CD8-positive, alpha-beta memory T cell (primary cell): ENCODE measurements around the gene SAT2. TPM values are rescaled to one million over a fixed set of nuclear protein-coding genes. Genes with fewer than 3 reads are reported as not detected.
A peak's percentile ranks its signal among the peaks of the same experiment; 100 is the strongest.

Source experiments
- CTCF ChIA-PET: fragments of 350-600 bp; sonication (Branson Sonifier 250); formaldehyde crosslinking; loops from one replicate; lab custom pipeline; 2021; ENCODE audit warnings: antibody characterized with exemption; lab: Charles Lee
- POLR2A ChIA-PET: fragments of 350-600 bp; sonication (Branson Sonifier 250); formaldehyde crosslinking; loops from one replicate; lab custom pipeline; 2021; ENCODE audit warnings: antibody characterized with exemption; lab: Charles Lee
- DNase-seq, 5 donors: peaks; one replicate each; pipeline versions ENCODE4 v3.0.0 to v3.0.0-alpha.2; 2020 to 2022; ENCODE audit warnings: mixed read lengths in 1 of 5
- H3K27ac ChIP-seq: one replicate; pipeline ENCODE4 v1.7.0; 2013; ENCODE audit warnings: low read depth, mild to moderate bottlenecking, low read length, moderate library complexity
- H3K27me3 ChIP-seq: 2 replicates; pipeline ENCODE4 v1.7.0; 2013; ENCODE audit warnings: low read length, mild to moderate bottlenecking; ENCODE audit not compliant: insufficient read depth, poor library complexity, severe bottlenecking
- H3K36me3 ChIP-seq: 2 replicates; pipeline ENCODE4 v1.7.0; 2013; ENCODE audit warnings: mild to moderate bottlenecking, low read length, moderate library complexity; ENCODE audit not compliant: insufficient read depth
- H3K4me1 ChIP-seq: 2 replicates; pipeline ENCODE4 v1.7.0; 2013; ENCODE audit warnings: mild to moderate bottlenecking, low read length, moderate library complexity; ENCODE audit not compliant: insufficient read depth
- H3K4me3 ChIP-seq: 2 replicates; pipeline ENCODE4 v1.7.0; 2013; ENCODE audit warnings: mild to moderate bottlenecking, low read length
- H3K9me3 ChIP-seq: 2 replicates; pipeline ENCODE4 v1.7.0; 2013; ENCODE audit warnings: mild to moderate bottlenecking, low read length
- H3K27ac Mint-ChIP-seq, 8 donors: one replicate each; pipeline ENCODE4 v1.8.0; 2020 to 2021; ENCODE audit warnings: mixed read lengths in 8 of 8, mild to moderate bottlenecking in 6 of 8, inconsistent platforms in 3 of 8, moderate library complexity in 3 of 8
- H3K27me3 Mint-ChIP-seq, 2 donors: one replicate each; pipeline ENCODE4 v1.8.0; 2020 to 2021; ENCODE audit warnings: mixed read lengths in 2 of 2, mild to moderate bottlenecking in 1 of 2, moderate library complexity in 1 of 2
- H3K36me3 Mint-ChIP-seq, 3 donors: one replicate each; pipeline ENCODE4 v1.8.0; 2020 to 2021; ENCODE audit warnings: mixed read lengths in 3 of 3, inconsistent platforms in 1 of 3, mild to moderate bottlenecking in 1 of 3
- H3K4me1 Mint-ChIP-seq, 3 donors: one replicate each; pipeline ENCODE4 v1.8.0; 2020 to 2021; ENCODE audit warnings: mixed read lengths in 3 of 3, inconsistent platforms in 1 of 3, mild to moderate bottlenecking in 1 of 3
- H3K4me3 Mint-ChIP-seq, 7 donors: one replicate each; pipeline ENCODE4 v1.8.0; 2020 to 2021; ENCODE audit warnings: mixed read lengths in 7 of 7, mild to moderate bottlenecking in 6 of 7, moderate library complexity in 4 of 7, inconsistent platforms in 2 of 7
- H3K9me3 Mint-ChIP-seq, 5 donors: one replicate each; pipeline ENCODE4 v1.8.0; 2020 to 2022; ENCODE audit warnings: mixed read lengths in 5 of 5, mild to moderate bottlenecking in 3 of 5, moderate library complexity in 2 of 5, inconsistent platforms in 1 of 5
- polyA plus RNA-seq: library from polyadenylated mRNA; unstranded; fragments of 300-500 nt; fragmentation: Illumina TruSeq; gene quantifications from one replicate; pipeline ENCODE4 v1.2.3, GENCODE V29; 2021
- total RNA-seq, 2 experiments: library from RNA; stranded (reverse); gene quantifications; one replicate each; pipeline ENCODE4 v1.2.3, GENCODE V29; 2021

Gene SAT2
- total and polyA plus RNA-seq, 3 experiments from 2014 or later = 18.4 to 37.0 (median 21.6) TPM

DNA sequence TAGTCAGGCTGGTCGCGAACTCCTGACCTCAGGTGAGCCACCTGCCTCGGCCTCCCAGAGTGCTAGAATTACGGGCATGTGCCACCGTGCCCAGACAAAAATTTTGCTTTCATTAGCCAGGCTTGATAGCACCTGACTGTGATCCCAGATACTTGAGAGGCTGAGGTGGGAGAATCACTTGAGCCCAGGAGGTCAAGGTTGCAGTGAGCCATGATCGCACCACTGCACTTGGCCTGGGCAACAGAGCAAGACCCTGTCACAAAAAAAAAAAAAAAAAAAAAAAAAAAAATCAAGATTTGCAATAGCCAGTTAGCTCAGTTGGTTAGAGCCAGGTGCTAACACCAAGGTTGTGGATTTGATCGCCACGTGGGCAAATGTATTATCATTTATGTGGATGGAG lies 6.8 kb downstream of the SAT2 start:
- H3K4me1 Mint-ChIP-seq = no peaks in the 10 kb centered on the region
- no peaks in the 10 kb centered on the region for H3K27me3 Mint-ChIP-seq
- no peaks in the 10 kb centered on the region for H3K9me3 Mint-ChIP-seq
- Histone ChIP-seq H3K9me3 (no peaks in the 10 kb centered on the region), H3K27me3 (no peaks in the 10 kb centered on the region), H3K4me1 (no peaks in the 10 kb centered on the region), H3K4me3 (no peak overlapping the region), H3K27ac (no peak overlapping the region), H3K36me3 (no peaks in the 10 kb centered on the region)
- ChIA-PET POLR2A (no interaction called here), CTCF (interaction anchor here (1.2 kb wide), 1 partner anchor 66 kb away, joined by 4 read pairs; the partner anchor contains the start of gene TP53)
- no peaks in the 10 kb centered on the region for H3K36me3 Mint-ChIP-seq
- no peak for DNase-seq
- no peak overlapping the region for H3K4me3 Mint-ChIP-seq
- no peak overlapping the region for H3K27ac Mint-ChIP-seq

DNA sequence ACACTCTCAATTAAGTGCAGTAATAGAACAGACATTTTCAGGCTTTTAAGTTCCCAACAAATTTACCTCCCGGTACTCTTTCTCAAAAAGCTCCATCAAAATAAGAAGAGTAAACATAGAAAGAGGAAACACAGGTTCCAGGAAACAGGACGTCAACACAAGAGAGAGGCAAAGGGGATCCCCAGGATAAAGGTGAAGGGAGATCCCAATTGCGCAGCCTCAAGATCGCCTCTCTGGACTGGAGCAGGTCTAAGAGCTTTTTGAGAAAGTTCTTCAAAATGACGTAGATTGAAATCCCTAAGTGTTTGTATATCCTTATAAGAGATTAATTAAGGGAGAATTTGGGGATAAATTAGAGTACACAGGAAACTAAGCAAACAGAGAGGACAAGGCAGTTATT lies 9.0 kb downstream of the SAT2 start:
- no peak for DNase-seq
- Mint-ChIP-seq H3K4me3 (peak overlapping the region in 1 of 7 donors; percentile 45), H3K27me3 (no peaks in the 10 kb centered on the region), H3K9me3 (no peaks in the 10 kb centered on the region), H3K27ac (no peak overlapping the region), H3K4me1 (peaks cover 5 to 6% (median 6%) of the 10 kb centered on the region in 3 donors), H3K36me3 (peaks cover 0 to 5% (median 0%) of the 10 kb centered on the region in 3 donors)
- H3K4me3 ChIP-seq = no peak overlapping the region
- POLR2A ChIA-PET = interaction anchor here (0.7 kb wide), 1 partner anchor 296 kb away, joined by 3 read pairs; no protein-coding TSS in a partner anchor
- H3K36me3 ChIP-seq = no peaks in the 10 kb centered on the region
- peaks cover 4% of the 10 kb centered on the region for H3K4me1 ChIP-seq
- no peaks in the 10 kb centered on the region for H3K9me3 ChIP-seq
- no peak overlapping the region for H3K27ac ChIP-seq
- no peaks in the 10 kb centered on the region for H3K27me3 ChIP-seq
- CTCF ChIA-PET = interaction anchor here (1.3 kb wide), 1 partner anchor 35 kb away, joined by 3 read pairs; the partner anchor contains the start of gene MPDU1

DNA sequence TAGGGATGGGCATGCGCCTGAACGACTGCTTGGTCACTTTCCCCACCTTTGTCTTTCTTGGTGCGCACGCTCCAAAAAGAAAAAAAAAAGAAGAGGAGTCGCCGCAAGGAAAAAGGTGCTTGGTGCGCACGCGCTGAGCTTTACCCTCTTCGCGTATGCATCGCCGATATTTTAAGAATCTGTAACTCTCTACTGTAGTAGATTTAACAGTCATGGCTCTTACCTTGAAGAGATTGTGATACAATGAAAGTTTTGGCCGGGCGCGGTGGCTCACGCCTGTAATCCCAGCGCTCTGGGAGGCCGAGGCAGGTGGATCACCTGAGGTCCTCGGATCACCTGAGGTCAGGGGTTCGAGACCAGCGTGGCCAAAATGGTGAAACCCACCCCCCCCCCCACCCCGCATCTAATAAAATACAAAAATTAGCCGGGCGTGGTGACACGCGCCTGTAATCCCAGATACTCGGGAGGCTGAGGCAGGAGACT lies 12.3 kb downstream of the SAT2 start:
- H3K27ac Mint-ChIP-seq = peak overlapping the region; percentile 87 to 99 (median 96)
- DNase-seq = no peak
- H3K27me3 Mint-ChIP-seq = no peaks in the 10 kb centered on the region
- peaks cover 0 to 16% (median 0%) of the 10 kb centered on the region in 3 donors for H3K36me3 Mint-ChIP-seq
- Histone ChIP-seq H3K36me3 (no peaks in the 10 kb centered on the region), H3K9me3 (no peaks in the 10 kb centered on the region), H3K27me3 (no peaks in the 10 kb centered on the region), H3K4me3 (peak overlapping the region; percentile 93), H3K27ac (peak overlapping the region; percentile 88), H3K4me1 (peaks cover 26% of the 10 kb centered on the region)
- ChIA-PET POLR2A (interaction anchor here (0.6 to 3.2 kb wide), 12 partner anchors 9 to 180 kb away, joined by 3 to 61 read pairs (median 6); partner anchors contain the start of genes CD68, MPDU1, POLR2A and SAT2), CTCF (interaction anchor here (0.7 to 3.4 kb wide), 11 partner anchors 10 to 102 kb away, joined by 3 to 34 read pairs (median 5); partner anchors contain the start of genes MPDU1, SAT2, SENP3 and TP53)
- peak overlapping the region; percentile 82 to 96 (median 92) for H3K4me3 Mint-ChIP-seq
- H3K9me3 Mint-ChIP-seq = no peaks in the 10 kb centered on the region
- peaks cover 31 to 37% (median 34%) of the 10 kb centered on the region in 3 donors for H3K4me1 Mint-ChIP-seq

DNA sequence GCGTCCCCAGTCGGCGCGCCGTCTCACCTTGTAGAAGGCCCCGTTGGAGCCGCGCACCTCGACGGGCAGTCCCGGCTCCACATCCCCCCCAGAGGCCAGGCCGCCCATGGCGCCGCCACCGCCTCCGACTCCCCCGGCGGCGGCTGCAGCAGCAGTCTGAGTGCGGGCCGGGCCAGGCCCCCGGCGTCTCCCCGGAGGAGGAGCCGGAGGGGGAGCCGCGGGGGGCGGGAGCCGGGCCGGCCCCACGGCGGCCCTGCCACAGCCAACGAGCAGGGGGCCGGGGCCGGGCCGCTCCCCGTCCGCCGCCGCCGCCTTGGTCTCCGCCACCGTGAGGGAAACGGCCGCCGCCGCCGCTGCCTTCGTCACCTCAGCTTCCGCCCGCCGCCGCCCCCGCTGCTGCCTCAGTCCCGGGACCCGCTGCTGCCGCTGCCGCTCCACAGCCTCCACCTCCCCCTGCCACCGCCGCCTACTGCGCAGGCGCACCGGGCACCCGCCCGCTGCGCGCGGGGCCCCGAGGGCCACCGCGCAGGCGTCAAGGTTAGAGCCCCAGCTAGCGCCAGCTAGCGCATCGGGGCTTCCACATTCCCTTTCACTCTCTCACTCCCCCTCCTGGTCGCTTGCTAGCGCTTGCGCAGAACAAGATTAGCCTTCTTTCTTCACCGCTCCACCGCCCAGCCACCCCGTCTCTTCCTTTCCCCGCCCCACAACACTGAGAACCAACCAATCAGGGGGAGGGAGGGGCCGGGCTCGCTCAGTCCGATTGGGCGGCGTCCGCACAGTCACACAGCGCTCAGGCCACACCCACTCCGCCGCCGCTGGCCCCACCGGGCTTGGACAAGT lies 13.0 kb downstream of the SAT2 start, which contains the start of gene FXR2:
Gene FXR2 (minus strand): TSS at position 473 of the 840 bp plus-strand sequence. CDS start 365 bp downstream, at position 108.
- ChIA-PET POLR2A (interaction anchor here (0.6 to 3.2 kb wide), 12 partner anchors 9 to 179 kb away, joined by 3 to 61 read pairs (median 6); partner anchors contain the start of genes CD68, MPDU1, POLR2A and SAT2), CTCF (interaction anchor here (0.6 to 3.4 kb wide), 15 partner anchors 9 to 102 kb away, joined by 3 to 34 read pairs (median 5); partner anchors contain the start of genes ATP1B2, MPDU1, SAT2 and SENP3)
- Mint-ChIP-seq H3K27me3 (no peaks in the 10 kb centered on the region), H3K9me3 (no peaks in the 10 kb centered on the region), H3K36me3 (peaks cover 0 to 16% (median 0%) of the 10 kb centered on the region in 3 donors), H3K4me1 (peaks cover 31 to 41% (median 36%) of the 10 kb centered on the region in 3 donors), H3K4me3 (peak within 1 kb of the TSS; percentile 82 to 96 (median 92)), H3K27ac (peak within 1 kb of the TSS; percentile 87 to 99 (median 96))
- Histone ChIP-seq H3K27me3 (no peaks in the 10 kb centered on the region), H3K36me3 (no peaks in the 10 kb centered on the region), H3K4me3 (peak within 1 kb of the TSS; percentile 93), H3K4me1 (peaks cover 26% of the 10 kb centered on the region), H3K27ac (peak within 1 kb of the TSS; percentile 88), H3K9me3 (no peaks in the 10 kb centered on the region)
- DNase-seq = peak; percentile 98 to 99 (median 98)

DNA sequence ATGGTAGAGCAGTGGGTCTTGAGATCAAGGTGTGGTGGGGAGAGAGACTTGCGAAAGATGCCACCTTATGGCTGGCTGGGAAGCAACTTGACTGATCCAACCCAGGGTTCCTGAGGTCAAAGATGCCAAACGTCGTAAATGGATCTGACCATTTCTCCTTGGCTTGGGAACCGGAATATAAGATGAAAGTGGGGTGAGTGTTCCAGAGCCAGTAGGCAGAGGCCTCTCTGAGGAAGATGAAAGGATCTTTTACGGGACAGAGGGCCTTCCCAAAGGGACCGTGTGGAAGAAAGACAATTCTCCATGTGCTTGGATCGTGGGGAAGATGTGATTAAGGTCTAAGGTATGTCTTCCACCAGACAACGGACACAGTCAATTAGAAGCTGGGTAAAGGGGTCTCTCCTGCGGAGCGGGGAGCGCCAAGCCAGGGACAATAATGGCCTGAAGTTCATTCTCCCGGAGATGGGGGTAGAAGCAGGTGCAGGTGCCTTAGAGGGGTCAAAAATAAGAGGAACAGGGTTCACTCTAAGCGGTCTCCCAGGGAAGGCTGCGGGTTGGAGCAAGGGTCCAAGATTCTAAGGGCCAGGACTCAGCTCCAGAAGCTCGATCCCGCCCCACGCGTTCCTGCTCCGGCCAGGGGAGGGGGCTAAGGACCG lies 13.7 kb downstream of the SAT2 start:
- no peak for DNase-seq
- H3K4me1 Mint-ChIP-seq = peaks cover 34 to 48% (median 40%) of the 10 kb centered on the region in 3 donors
- H3K27me3 Mint-ChIP-seq = no peaks in the 10 kb centered on the region
- peak overlapping the region; percentile 61 for H3K4me3 ChIP-seq
- H3K27ac ChIP-seq = peak overlapping the region; percentile 71
- H3K9me3 ChIP-seq = no peaks in the 10 kb centered on the region
- peak overlapping the region; percentile 82 to 91 (median 88) for H3K4me3 Mint-ChIP-seq
- H3K36me3 Mint-ChIP-seq = peaks cover 0 to 16% (median 0%) of the 10 kb centered on the region in 3 donors
- H3K36me3 ChIP-seq = no peaks in the 10 kb centered on the region
- no peaks in the 10 kb centered on the region for H3K27me3 ChIP-seq
- no peaks in the 10 kb centered on the region for H3K9me3 Mint-ChIP-seq
- ChIA-PET CTCF (interaction anchor here (1.0 to 3.3 kb wide), 6 partner anchors 25 to 73 kb away, joined by 3 to 29 read pairs (median 8); partner anchors contain the start of genes ATP1B2, MPDU1, SENP3 and TP53), POLR2A (interaction anchor here (0.6 to 3.2 kb wide), 8 partner anchors 13 to 130 kb away, joined by 3 to 61 read pairs (median 10); partner anchors contain the start of genes CD68, MPDU1, POLR2A and SAT2)
- H3K27ac Mint-ChIP-seq = peak overlapping the region; percentile 77 to 99 (median 89)
- peaks cover 26% of the 10 kb centered on the region for H3K4me1 ChIP-seq

DNA sequence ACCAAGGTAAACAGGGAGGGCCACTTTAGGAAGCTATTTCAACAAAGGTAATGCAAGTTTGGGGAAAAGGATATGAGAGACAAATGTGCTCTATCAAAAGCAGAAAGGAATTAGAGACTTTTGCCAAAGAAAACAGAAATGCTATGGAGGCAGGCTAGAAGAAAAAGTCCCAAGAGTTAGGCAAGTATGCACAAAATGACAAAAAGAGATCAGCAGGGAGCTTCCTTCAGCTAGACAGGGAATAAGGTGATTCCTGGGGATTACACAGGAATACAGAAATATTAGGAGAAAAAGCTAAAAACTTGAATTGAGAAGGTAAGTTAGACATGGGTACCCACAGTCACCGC lies 15.4 kb downstream of the SAT2 start:
- H3K36me3 ChIP-seq = no peaks in the 10 kb centered on the region
- H3K4me3 ChIP-seq = no peak overlapping the region
- no peaks in the 10 kb centered on the region for H3K9me3 ChIP-seq
- H3K4me1 ChIP-seq = peaks cover 26% of the 10 kb centered on the region
- Mint-ChIP-seq H3K4me3 (peak overlapping the region; percentile 47 to 89 (median 58)), H3K27ac (peak overlapping the region in 7 of 8 donors; percentile 1 to 92 (median 58)), H3K27me3 (no peaks in the 10 kb centered on the region), H3K36me3 (peaks cover 0 to 19% (median 0%) of the 10 kb centered on the region in 3 donors), H3K9me3 (no peaks in the 10 kb centered on the region), H3K4me1 (peaks cover 37 to 52% (median 40%) of the 10 kb centered on the region in 3 donors)
- ChIA-PET CTCF (interaction anchor here (0.9 kb wide), 1 partner anchor 23 kb away, joined by 4 read pairs; the partner anchor contains the start of gene SOX15), POLR2A (interaction anchor here (1.1 to 1.3 kb wide), 2 partner anchors 39 to 74 kb away, joined by 5 to 7 read pairs; no protein-coding TSS in a partner anchor)
- no peaks in the 10 kb centered on the region for H3K27me3 ChIP-seq
- no peak overlapping the region for H3K27ac ChIP-seq
- no peak for DNase-seq
